ENCODE measurements around the gene BCAS3.

Gene BCAS3

DNA sequence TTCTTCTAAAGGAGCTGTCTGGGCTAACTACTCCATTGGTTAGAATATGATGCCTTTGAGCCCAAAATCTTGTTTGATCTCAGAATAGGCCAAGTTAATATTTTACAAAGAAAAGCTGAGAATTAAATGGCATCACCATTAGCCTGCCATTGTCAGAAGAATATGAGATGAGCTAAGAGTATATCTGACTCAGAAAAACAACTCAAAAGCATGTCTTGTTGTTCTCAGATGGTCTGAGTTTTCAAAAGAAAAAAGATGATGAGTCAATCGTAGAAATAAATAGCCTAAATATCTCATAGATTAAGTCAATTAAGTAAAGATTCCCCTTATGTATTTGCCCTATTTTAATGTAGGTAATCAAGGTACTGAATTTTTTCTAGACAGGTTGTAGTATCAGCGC lies 524.9 kb downstream of the BCAS3 start:
- H3K4me3 ChIP-seq (replicated peaks in 1 of 2; ENCODE audit: low read depth in 2 of 2, low read length in 2 of 2), result no peak overlapping the region
- peak in 1 of 2 donors; percentile 75 for DNase-seq (ENCODE audit: low read depth in 2 of 2)
- TF ChIP-seq, protein P1, sequence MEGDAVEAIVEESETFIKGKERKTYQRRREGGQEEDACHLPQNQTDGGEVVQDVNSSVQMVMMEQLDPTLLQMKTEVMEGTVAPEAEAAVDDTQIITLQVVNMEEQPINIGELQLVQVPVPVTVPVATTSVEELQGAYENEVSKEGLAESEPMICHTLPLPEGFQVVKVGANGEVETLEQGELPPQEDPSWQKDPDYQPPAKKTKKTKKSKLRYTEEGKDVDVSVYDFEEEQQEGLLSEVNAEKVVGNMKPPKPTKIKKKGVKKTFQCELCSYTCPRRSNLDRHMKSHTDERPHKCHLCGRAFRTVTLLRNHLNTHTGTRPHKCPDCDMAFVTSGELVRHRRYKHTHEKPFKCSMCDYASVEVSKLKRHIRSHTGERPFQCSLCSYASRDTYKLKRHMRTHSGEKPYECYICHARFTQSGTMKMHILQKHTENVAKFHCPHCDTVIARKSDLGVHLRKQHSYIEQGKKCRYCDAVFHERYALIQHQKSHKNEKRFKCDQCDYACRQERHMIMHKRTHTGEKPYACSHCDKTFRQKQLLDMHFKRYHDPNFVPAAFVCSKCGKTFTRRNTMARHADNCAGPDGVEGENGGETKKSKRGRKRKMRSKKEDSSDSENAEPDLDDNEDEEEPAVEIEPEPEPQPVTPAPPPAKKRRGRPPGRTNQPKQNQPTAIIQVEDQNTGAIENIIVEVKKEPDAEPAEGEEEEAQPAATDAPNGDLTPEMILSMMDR (IDR thresholded peaks at IDR 0.05; ENCODE audit: low read depth, low read length), result no peak

DNA sequence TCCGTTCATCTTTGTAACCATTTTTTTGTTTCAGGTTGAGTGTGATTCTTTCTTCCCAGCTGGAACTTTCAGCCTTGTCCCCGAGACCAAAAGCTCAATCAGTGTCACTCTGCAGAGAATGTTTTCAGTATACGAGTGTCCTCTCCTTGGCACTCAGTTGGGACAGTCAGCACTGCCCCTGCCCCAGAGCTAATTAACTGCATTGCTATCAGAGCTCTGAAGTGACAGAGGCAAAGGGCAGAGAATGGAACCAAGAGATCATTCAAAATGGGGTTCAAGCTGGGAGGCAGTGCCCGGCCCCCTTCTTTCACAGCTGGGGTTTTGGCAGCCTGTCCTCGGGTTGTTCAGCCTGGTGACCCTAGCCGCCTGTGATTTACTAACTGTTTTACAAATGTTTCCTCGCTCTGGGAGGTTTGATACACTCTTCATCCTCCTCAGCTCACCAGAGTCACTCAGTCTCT lies 526.0 kb downstream of the BCAS3 start:
- TF ChIP-seq, protein P1 (IDR thresholded peaks at IDR 0.05; ENCODE audit: low read depth, low read length), result no peak
- no peak overlapping the region for H3K4me3 ChIP-seq (replicated peaks in 1 of 2; ENCODE audit: low read depth in 2 of 2, low read length in 2 of 2)
- DNase-seq (ENCODE audit: low read depth in 2 of 2), result no peak

DNA sequence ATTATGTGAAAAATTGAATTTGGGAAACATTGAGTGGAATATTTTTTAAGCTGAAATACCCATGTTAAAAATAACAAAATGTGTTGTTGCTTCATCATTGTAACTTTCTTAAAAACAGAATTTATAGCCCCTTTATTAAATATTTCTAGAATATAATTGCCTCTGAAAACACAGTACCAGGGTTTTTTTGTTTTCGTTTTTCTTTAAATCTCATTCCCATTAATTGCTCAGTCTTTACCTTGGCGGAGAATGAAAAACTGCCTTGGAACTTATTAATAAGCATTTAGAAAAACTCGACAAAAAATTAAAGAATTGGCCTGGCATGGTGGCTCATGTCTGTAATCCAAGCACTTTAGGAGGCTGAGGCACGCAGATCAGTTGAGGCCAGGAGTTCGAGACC lies 526.8 kb downstream of the BCAS3 start:
- DNase-seq (ENCODE audit: low read depth in 2 of 2), result no peak
- no peak overlapping the region for H3K4me3 ChIP-seq (replicated peaks in 1 of 2; ENCODE audit: low read depth in 2 of 2, low read length in 2 of 2)
- TF ChIP-seq, protein P1 (IDR thresholded peaks at IDR 0.05; ENCODE audit: low read depth, low read length), result no peak

DNA sequence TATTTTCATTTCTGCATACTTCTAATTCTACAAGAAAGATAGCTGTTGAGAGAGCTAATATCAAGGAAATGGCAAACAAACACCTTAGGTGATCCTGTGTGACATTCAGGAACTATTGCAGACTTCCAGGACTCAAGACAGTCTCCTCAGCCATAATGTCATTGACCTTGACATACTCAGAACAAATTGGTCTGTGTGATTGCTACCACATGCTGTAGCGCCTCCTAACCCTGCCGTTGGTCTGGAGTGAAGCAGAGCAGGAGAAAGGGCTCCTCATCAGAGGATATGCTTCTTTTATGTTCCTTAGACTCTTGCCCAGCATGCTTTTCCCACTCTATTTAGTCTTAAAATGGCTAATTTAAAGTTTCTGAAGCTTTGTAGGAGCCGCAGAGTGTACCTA lies 527.8 kb downstream of the BCAS3 start:
- TF ChIP-seq, protein P1 (IDR thresholded peaks at IDR 0.05; ENCODE audit: low read depth, low read length), result no peak
- H3K4me3 ChIP-seq (replicated peaks in 1 of 2; ENCODE audit: low read depth in 2 of 2, low read length in 2 of 2), result no peak overlapping the region
- no peak for DNase-seq (ENCODE audit: low read depth in 2 of 2)

DNA sequence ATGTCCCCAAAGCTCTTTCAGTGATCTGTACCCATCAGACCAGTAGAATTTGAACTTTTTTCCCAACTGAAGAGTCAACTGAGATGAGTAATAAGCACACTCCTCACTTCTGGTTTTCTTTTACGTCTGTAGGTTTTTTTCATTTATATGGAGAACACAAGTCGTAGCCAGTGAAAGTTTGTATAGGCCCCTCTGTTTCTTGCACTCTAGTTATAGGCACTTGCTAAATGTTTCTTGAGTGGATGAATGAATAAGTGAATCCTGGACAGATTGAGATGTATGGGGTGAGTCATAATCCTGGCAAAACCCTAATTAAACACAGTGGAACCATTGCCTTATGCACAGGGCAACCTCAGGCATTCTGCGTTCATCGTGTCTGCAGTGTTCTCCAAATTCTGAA lies 528.3 kb downstream of the BCAS3 start:
- H3K4me3 ChIP-seq (replicated peaks in 1 of 2; ENCODE audit: low read depth in 2 of 2, low read length in 2 of 2), result no peak overlapping the region
- TF ChIP-seq, protein P1 (IDR thresholded peaks at IDR 0.05; ENCODE audit: low read depth, low read length), result no peak
- no peak for DNase-seq (ENCODE audit: low read depth in 2 of 2)

DNA sequence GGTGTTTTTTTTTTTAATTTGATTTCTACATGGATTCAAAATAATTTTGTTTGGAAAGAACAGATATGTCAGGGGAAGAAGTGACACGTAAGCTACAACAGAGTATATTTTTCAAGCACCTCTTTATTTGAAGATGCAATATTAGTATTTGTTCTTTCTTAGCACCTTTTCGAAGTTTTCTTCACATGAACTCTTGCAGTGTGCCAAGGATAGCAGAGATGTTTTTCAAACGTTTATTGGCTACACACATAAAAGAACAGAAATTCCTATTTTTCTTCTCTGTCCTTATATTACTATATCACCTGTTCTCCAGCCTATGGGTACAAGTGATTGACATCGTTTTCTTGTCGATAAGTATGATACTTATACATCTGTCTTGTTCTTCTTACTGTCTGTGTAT lies 529.3 kb downstream of the BCAS3 start:
- TF ChIP-seq, protein P1 (IDR thresholded peaks at IDR 0.05; ENCODE audit: low read depth, low read length), result no peak
- DNase-seq (ENCODE audit: low read depth in 2 of 2), result no peak

More for the DNA sequence above, 529.3 kb downstream of the BCAS3 start:
- H3K4me3 ChIP-seq (replicated peaks in 1 of 2; ENCODE audit: low read depth in 2 of 2, low read length in 2 of 2), result no peak overlapping the region
